RWPE1 (cell line): ENCODE data around the gene SLC29A2.

Experiments used
- CTCF ChIA-PET: fragments of 350-600 bp; sonication (Branson Sonifier 250); formaldehyde crosslinking; extraction: SDS; loops from one replicate; lab custom pipeline; 2021; lab: Yijun Ruan, JAX
- POLR2A ChIA-PET: fragments of 400-600 bp; formaldehyde crosslinking; extraction: SDS; loops from one replicate; lab custom pipeline; 2020; ENCODE audit warnings: antibody characterized with exemption; ENCODE audit not compliant: low non-redundant PET; lab: Yijun Ruan, JAX
- DNase-seq: peaks from one replicate; pipeline ENCODE4 v3.0.0; 2012; ENCODE audit warnings: low spot score
- H3K27ac ChIP-seq: fragments of 450-650 bp; 2 replicates; pipeline ENCODE4 v1.5.1; 2017
- CTCF ChIP-seq: fragments of 450-650 bp; conservative IDR thresholded peaks from 2 replicates; pipeline ENCODE4 v1.5.1; 2017; ENCODE audit warnings: low read depth, mild to moderate bottlenecking

The SLC29A2 gene

GRCh38 chr11:66339686-66340483, 31.7 kb downstream of the SLC29A2 start:
- H3K27ac ChIP-seq = peak overlapping the region; percentile 100
- TF ChIP-seq CTCF = no peak
- DNase-seq = no peak
- CTCF ChIA-PET = interaction anchor here (0.5 to 2.7 kb wide), 4 partner anchors 28 to 799 kb away, joined by 3 to 18 read pairs (median 4); no protein-coding TSS in a partner anchor
- POLR2A ChIA-PET = no interaction called here

- DNase-seq = peak; percentile 96
- no peak for TF ChIP-seq CTCF
- peak overlapping the region; percentile 100 for H3K27ac ChIP-seq
- ChIA-PET POLR2A (no interaction called here), CTCF (interaction anchor here (0.5 to 2.7 kb wide), 5 partner anchors 16 to 799 kb away, joined by 3 to 18 read pairs (median 3); no protein-coding TSS in a partner anchor)
These were observed 32.3 kb downstream of the SLC29A2 start for GRCh38 chr11:66339162-66339675.

DNA sequence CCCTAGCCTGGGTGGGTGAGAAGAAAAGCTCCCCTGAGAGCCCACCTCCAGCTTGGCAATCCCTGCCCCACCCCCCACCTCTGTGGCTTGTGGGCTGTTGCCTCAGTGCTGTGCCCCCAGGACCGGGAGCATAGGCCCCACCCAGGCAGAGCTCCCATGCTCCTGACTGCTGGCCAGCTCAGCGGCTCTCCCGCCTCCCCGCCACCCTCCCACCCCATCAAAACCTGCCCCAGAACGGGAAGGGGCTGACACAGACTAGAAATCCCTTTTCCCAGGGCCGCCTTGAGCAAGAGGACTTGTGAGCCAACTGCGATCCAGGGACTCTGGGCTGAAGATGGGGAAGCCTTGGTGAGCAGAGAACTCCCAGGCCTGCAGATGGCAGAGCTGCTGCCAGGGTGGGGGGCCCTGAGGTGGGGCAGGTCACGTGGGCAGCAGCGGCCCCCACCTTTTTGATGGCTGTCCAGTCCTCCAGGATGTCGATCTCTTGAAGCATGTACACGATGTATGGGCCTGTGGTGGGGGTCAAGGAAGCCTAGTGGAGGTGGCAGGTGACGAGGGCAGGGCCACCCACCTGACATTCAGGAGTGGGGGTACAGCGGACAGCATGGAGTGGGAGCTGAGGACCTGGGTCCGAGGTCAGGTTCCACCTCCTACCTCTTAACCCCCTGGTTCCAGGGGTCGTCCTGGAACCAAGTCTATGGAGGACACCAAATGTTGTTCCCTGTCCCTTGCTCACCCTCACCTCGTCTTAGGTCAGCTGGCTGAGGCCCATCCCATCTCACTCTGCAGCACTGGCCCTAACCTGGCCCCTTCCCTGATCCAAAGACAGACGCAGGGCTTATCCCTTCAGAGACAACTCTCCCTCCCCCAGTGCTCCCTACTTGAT, 33.0 kb downstream of the SLC29A2 start:
- no peak for TF ChIP-seq CTCF
- CTCF ChIA-PET = interaction anchor here (0.6 to 2.7 kb wide), 5 partner anchors 16 to 798 kb away, joined by 3 to 18 read pairs (median 3); no protein-coding TSS in a partner anchor
- no peak for DNase-seq
- POLR2A ChIA-PET = no interaction called here
- H3K27ac ChIP-seq = peak overlapping the region; percentile 100

DNA sequence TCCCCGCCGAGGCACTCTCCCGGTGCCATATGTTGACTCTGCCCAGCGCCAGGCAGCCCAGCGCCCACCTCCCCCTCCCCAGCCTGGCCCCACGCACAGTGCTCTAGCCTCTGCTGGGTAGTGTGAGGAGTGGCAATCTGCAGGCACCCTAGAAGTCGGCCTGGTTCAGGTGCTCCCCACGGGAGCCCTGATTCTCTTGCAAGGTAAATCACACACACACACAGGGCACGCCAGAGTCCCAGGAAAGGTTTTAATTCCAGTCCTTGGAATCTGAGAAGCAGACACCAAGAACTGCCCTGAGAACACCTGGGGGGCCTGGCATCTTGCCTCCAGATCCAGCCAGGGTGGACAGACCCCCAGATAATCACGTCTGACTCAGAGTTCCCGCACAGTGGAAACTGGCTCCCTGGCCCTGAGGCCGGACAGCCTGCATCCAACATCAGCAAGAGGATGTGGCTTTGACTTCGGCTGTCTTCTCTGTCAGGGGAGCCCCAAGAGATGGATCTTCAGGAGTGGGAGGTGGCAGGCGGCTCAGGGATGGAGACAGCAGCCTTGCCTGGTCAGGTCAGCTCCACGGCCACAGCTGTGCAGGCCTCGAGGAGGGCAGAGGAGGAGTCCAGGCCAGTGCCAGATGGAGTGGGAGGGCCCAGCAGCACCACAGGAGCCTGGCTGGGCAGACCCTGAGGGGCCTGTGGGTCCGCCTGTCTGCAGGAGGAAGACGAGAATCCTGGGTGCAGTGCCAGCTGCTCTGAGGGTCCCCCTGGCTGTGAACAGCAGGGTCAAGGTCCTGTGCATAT, 34.3 kb downstream of the SLC29A2 start:
- peak overlapping the region; percentile 100 for H3K27ac ChIP-seq
- ChIA-PET POLR2A (no interaction called here), CTCF (interaction anchor here (1.1 to 2.7 kb wide), 2 partner anchors 25 to 33 kb away, joined by 4 to 18 read pairs; no protein-coding TSS in a partner anchor)
- DNase-seq = no peak
- no peak for TF ChIP-seq CTCF

DNA sequence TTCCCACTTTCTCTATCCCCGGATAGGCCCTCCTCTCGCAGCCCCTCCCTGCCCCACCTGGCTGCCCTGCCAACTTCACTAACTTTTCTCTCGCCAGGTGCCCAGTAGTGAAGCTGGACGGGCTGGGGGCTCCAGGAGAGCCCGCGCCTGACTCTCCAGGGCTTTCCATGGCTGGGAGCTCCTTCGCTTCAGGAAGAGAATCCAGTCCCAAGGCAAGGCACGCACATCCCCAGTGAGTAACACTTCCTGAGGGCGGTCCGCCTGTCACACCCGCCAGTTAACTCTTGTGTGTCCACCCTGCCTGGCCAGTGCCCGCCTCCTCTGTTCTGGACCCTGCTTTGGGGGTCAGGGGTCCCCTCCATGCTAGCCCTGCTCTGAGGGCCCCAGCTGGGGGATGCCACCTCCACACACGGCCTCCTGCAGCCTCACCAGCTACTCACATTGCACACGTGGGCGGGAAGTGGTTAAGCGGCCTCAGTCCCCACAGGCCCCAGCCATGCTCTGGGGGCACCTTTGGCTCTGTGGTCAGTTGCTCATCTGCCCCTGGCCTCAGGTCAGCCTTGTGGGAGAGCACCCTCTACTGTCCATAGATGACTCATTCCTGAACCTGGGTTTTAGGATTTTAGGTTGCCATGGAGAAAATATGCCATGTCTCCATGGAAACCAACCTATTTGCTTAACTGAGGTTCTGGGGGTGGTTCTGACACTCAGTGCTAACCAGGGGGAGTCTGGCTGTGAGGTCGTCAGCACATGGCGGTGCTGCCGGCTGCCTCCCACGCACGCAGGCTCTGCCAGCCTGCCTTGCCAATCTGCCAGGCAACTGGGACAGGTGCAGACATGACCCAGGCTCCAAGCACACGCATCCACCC, 35.1 kb downstream of the SLC29A2 start, which contains the start of gene RIN1:
Gene RIN1, minus strand, starts transcription at position 201 of the 869 bp plus-strand sequence. Its CDS starts 32 bp downstream, at position 169.
- H3K27ac ChIP-seq = peak within 1 kb of the TSS; percentile 100
- TF ChIP-seq CTCF = peak; percentile 50
- peak; percentile 97 for DNase-seq
- ChIA-PET POLR2A (interaction anchor here (1.2 to 1.4 kb wide), 2 partner anchors 10 to 12 kb away, joined by 3 to 8 read pairs; no protein-coding TSS in a partner anchor), CTCF (interaction anchor here (0.6 to 3.4 kb wide), 4 partner anchors 24 to 52 kb away, joined by 3 to 22 read pairs (median 6); no protein-coding TSS in a partner anchor)
